Posterior vena cava (tissue), 2 donors: ENCODE measurements around the gene CHST9. TPM values are rescaled to one million over a fixed set of nuclear protein-coding genes. Genes with fewer than 3 reads are reported as not detected.
"Not testable (repeated sequence)": the region's sequence is repeated elsewhere in the genome, so short reads cannot be mapped to it uniquely, and the experiment has no call there.

Experiments used
- DNase-seq: peaks from one replicate; pipeline ENCODE4 v3.0.0-alpha.2; 2020; ENCODE audit warnings: low spot score
- intact Hi-C, 2 donors: fragments of 100-400 bp; cut with DNase I; formaldehyde crosslinking; loops; one replicate each; pipeline versions ENCODE4 v1.14.1 to v1.14.2; 2022 to 2023
- total RNA-seq, 2 donors: library from RNA; stranded (reverse); fragmentation: NEBNext Ultra II Directional; extraction: Animal tissue kit (Norgen Biotek cat#: 25700); gene quantifications; one replicate each; pipeline ENCODE4 v1.2.1, GENCODE V29; 2021
- donor health status: DM: yes; HTN: yes; CAD: no.
- donor health status: DM: yes; HTN: yes; CAD: no.

Gene CHST9
- total RNA-seq, 2 donors from 2014 or later, result 0.14 TPM; not detected in 1

DNA sequence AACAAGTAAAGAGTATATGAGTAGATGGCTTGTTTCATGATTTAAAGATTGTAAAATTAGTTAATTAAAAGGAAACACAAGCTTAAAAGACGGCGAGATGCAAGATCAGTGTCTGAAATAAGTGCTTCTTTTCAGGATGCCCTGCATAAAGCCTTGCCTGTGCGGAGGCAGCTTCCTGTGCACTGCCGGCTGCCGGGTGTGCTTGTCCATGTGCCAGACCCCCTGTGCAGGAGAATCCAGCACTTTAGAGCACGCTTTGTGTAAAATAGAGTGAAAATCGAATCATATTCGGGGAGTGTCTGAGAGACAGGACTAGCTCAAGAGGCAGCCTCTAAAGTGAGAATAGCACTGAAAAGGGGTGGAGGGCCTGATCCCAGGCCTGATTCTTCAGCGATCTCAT lies 154.7 kb downstream of the CHST9 start:
- intact Hi-C loops, result no loop called here
- no peak for DNase-seq

DNA sequence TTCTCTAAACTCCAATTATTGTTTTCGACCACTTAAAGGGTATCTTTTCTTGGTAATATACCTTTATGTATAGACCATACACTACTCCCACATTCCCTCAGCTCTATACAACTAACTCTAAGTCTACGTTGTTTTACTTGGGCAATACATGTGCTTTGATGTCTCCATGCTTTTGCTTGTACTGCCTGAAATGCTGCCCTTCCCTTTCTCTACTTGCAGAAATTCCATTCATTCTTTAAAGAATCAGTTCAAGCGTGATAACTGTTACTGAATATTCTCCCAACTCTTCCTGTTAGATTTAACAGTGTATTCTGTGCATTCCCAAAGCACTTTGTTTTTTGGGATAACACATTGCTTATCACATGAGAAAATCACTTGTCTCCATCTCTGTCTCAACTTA lies 162.6 kb downstream of the CHST9 start:
- DNase-seq, result no peak
- intact Hi-C loops, result no loop called here

DNA sequence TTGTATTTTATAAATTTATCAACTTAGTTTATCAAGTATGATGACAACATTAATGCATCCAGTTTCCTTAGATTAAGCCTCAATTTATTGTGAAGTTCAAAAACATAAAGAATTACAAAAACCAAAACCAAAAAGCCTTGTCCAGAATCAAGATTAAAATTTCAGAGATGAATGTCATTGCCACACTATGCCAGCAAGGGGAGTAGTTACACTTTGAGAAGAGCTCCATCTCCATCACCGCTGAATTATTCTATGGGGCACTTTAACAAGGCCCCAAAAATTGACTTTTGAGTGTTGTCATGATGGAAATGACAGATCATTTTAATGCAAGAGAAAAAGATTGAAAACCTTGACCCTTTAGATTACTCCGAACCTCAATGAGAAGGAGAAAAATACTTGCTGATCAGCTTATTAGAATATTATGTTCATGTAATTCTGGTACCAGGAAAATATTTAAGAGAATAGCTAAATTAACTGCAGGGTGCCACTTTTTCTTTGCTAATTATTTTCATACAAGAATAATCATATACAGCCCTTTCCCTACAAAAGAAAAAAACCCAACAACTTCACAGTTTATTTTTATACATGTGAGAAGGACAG lies 167.1 kb downstream of the CHST9 start:
- no peak for DNase-seq
- intact Hi-C loops, result no loop called here

DNA sequence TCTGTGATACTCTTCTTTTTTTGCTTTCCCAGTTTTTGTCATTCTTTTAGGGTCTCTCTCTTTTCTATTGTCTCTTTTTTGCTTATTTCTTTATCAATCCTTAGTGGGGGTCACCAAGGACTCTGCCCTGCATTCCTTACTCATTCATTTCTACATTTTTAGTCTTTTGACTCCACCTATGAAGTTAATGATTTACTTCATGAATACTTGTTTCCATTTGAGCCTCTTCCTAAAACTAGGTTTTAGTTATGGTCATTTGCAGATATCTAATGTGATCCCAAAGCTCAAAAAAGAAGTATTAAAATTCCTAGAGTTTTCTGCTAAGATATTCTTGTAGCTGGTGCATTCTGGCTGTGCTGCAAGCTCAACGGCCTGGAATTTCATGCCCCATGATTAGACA lies 170.3 kb downstream of the CHST9 start:
- no peak for DNase-seq
- intact Hi-C loops, result no loop called here

DNA sequence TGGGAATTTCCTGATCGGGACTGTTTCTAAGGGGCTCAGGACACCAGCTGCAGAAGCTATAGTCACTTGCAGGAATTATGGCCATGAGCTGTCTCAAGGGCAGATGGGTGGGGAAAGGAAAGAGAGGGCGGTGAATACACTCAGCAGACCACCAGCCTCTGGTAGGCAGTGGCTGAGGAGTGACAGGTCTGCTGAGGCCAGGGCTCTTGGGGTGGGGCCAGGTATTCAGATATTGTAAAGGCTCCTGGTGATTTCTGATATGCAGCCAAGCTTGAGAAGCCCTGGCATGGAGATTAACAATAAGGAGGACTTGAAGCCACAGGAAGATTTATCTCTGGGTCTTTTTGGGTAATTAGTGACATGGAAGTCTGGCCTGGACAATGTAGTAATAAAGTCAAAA lies 174.3 kb downstream of the CHST9 start:
- DNase-seq, result no peak
- intact Hi-C loops, result no loop called here

DNA sequence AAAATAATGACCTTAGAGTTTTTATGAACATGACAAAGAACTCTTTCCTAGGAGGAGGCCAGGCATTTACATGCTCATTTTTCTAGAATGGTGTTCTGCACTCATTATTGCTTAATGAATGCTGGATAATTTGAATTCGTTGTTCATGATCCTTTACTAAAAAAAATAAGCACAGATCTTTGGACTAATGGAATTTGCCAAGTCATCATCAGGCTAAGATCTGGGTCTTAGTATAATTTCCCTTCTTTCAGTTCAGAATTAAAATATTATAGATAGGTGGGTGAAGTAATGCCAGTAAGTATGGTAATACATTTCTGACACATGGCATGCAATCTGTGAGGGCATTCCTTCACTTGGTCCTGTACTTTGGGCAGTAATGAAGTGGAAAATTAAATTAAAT lies 175.8 kb downstream of the CHST9 start:
- intact Hi-C loops, result no loop called here
- DNase-seq, result no peak

DNA sequence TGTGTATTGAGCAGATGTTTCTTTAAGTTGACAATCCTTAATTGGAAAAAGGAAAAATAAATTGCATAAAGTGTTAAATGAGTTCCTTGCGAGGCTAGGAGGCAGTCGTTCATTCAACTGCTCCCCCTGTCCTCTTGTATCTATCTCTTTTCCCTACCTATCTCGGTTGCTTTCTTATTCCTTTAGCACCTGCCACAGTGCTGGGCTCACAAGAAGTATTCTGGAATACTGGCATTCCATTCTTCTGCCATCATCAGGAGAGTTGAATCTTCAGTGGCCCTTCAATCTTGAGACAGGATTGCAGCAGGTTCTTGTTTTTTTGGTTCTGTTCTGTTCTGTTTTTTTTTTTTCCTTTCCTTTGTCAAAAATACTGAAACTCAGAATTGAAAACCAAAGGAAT lies 176.5 kb downstream of the CHST9 start:
- no peak for DNase-seq
- intact Hi-C loops, result no loop called here

DNA sequence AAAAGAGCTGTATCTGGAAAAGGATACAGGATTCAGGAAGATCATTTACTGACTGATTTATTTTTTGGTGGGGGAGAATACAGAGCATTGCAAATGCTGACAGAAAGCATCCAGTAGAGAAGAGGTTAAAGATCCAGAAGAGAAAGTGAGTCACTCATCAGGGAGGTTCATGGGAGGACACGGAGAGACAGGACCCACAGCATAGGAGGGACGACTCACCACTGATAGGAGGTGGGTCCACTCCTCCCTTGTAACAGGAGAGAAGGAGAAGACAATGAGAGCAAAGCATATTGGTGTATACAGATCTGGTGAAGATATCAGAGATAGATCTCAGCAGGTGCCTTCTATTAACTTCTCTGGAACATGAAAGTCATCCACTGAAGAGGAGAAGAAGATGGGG lies 177.2 kb downstream of the CHST9 start:
- intact Hi-C loops, result no loop called here
- DNase-seq, result no peak

DNA sequence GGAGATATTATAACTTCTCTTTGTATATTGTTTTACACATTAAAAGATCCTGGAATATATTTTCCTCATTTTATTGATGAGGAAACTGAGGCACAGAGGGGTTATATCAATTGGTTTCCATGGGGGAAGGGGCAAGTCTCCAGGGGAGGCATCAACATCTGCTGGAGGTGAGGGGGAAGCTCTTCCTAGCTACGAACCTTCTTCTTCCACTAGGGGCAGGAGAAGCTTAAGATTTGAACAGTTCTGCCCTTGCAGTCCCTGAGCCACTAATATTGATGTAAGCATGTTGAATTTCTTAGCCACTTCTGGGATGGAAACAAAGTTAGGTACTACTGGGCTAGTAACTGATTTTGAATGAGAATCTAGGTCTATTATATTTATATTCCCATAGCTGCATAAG lies 179.5 kb downstream of the CHST9 start:
- DNase-seq, result no peak
- intact Hi-C loops, result no loop called here

DNA sequence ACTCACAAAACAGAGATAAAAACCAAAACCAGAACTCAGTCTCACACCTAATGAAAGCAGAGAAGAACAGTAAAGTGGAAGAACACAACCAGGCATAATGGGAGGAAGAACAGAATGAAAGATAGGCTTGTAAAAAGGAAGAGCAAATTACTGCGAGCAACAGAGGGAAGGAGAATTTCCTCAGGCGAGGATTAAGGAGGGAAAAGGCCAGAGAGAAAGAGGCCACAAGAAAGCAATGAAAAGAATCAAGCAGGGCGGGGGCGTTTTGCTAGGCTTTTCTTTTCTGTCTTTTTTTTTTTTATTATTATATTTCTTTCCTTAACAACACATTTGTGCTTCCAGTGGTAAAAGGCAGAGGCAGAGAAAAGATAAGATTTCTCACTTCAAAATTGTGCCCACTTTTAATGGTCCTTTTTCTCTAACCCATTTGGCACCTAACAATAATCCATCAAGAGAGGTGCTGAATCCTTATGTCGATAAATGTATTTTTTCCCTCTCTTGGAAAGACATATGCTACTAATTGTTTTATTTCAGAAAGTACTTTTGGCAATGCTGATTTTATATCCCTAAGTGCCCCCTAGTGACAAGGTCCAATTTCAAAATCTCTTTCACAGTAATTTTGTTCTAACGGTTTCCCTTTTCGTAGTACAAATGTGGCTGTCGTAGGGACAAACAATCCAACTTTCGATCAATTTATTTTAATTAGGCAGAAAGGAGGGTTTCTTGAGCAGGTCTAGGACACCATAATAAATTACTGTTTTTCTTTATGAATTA lies 180.9 kb downstream of the CHST9 start:
- intact Hi-C loops, result no loop called here
- no peak for DNase-seq

DNA sequence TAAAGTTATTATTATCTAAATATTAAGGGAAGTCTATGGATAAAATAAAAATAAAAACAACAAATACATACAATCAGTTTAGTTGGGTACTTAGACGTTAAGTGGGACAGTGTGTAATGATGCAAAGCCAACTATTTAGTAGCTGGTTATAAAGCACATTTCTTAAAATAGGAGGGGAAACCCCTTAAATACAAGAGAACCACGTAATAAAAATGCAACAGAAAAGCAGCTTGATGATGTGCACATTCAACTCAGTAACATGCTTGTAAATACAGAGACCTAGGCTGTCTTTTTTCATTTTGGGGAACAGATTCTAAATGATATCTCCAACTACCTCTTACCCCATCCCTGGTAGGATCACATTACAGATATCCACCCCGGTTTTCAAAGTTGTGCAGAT lies 185.3 kb downstream of the CHST9 start:
- intact Hi-C loops, result no loop called here
- no peak for DNase-seq

DNA sequence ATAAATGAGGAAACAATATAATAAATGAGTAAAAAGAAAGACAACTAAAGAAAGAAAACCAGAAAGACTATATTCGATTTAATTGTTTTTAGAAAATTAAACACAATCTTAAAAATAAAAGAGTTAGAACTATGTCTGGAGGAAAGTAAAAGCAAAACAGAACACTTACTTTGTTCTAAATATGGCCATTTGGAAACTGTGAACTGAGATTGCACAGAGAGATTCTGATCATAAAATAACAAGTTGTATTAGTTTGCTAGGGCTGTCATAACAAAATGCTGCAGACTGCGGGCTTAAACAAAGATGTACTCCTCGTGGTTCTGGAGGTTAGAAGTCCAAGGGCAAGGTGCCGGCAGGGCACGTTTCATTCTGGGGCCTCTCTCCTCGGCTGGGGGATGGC lies 191.5 kb downstream of the CHST9 start:
- intact Hi-C loops, result no loop called here

DNA sequence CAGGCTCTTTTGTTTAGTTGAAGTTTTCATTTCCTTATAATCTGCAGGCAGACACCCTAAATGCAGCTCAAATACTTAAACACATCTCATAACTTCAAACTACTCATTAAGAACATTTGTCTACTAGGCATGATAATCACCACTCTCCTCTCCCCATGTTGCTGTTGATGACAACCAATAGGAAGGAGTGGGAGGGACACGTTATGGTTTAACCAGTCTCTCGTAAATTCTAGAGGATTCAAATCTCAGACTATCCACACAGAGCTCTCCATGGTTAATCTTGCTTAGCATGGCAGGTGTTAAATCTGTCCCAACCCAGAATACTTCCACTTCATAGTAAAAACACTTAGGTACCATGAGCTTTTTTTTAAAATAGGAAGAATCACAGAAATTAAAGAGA lies 192.2 kb downstream of the CHST9 start:
- intact Hi-C loops, result no loop called here
- no peak for DNase-seq

More for the DNA sequence above, 191.5 kb downstream of the CHST9 start:
- no peak for DNase-seq

DNA sequence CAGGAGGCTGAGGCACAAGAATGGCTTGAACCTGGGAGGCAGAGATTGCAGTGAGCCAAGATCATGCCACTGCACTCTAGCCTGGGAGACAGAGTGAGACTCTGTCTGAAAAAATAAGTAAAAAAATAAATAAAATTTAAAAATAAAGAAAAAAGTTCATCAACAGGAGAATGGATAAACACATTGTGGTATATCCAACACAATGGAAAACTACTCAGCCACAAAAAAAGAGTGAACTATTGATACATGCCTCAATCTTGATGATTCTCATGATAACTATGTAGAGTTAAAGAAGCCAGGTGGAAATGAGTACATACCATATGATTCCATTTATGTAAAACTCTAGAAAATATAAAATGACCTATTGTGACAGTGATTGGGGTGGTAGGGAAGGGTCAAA lies 195.3 kb downstream of the CHST9 start:
- intact Hi-C loops, result no loop called here
- no peak for DNase-seq

DNA sequence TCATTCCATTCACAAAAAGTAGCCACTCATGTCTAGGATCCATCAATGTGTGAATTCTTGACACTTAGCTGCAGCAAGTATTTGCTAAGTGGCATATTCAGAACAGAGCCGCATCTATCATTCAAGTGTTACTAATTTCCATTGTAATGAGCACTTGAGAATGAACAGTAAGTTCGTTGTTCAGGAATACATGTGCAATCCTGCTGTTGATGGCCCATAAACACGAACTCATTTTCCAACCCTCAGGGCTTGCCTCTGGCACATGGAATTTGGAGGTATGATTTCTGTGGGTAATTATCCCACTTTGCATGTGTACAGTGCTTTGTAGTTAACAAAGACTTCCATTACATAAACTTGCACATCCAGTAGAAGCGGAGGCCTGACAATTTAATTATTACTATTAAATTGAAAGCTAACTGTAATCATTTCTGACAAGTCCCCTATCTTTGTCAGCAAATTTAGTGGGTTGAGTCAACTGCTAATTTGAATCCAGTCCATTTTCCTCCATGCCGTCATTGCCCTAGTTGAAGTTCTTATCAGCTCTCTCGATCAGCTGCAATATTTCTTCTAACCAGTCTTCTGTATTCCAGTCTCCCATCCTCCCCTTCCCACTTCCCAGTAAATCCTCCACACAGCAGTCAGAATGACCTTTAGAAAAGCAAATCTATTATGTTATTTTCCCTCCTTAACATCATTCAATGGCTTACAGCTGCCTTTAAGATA lies 203.6 kb downstream of the CHST9 start:
- intact Hi-C loops, result no loop called here
- DNase-seq, result no peak

DNA sequence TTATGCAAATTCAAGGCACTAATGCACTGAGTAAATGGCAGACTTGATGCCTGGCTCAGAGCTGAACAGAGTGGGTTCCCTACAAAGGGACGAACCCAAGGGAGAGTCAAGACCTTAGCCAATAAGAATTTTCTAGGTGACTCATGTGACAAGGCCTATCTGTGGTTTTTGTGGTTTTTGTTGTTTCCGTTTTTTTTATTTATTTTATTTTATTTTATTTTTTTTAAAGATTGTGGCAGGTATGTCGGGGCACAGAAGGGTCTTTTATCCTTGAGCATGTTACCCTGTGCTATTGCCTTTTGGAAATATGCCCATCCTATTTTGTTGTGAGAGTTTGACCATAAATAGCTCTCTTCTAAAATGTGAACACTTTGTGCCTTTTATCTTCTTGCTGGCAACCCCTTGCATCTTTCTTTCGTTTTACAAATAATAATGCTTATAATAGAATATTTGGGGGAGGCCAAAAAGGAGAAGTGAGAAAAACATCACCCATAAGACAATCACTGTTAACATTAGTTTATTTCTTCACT lies 206.2 kb downstream of the CHST9 start:
- intact Hi-C loops, result no loop called here
- no peak for DNase-seq

DNA sequence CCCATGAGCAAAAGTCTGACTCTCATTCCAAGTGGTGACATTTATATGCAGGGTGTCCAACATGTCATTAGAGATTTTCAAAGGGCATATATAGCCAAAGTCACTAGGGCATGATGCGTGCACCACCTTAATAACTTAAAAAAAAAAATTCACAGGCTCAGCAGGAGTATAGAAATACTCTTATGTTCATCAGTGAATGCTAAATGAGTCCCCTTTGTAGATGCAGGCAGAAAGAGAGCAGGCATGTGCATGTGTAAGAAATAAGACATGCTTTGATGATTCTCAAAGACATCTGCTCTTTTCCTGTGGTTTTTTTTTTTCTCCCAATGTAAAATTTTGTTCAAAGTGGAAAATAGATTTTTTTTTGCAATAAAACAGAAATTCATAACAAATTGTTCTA lies 207.3 kb downstream of the CHST9 start:
- intact Hi-C loops, result no loop called here
- DNase-seq, result no peak

DNA sequence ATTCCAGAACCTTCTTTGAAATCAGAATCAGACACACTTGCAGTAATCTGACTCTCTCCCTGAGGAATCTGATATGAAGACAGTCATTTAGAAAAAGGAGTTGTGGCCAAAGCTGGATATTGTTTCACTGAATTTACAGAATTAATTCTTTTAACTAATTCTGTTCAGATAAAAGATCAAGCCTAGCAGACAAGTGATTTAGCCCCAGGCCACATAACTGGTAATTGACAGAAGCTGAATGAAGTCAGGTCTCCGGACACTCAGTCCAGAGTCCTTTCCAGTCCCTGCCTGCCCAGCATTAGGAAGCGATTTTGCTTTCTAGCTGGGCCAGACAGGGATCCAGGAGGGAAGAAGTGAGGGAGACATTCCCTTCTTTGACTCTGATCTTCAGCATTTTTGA lies 208.9 kb downstream of the CHST9 start:
- no peak for DNase-seq
- intact Hi-C loops, result no loop called here

DNA sequence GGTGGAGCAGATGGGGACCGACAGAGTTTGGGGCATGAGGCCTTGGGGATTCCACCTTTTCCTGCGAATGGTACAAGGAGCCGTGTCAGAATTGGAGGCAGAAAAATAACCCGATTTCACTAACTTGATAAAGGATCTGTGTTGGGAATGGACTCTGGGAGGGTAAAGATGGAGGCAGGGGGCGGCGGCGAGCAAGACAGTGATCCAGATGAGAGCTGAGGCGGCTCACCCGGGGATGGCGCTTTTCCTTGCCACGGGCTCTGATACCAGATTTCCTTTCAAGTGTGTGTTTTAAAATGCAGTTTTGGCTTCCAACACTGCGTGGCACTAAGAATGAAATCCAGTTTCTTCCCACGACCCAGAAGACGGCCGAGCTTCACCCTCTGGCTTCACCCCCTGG lies 212.6 kb downstream of the CHST9 start:
- intact Hi-C loops, DNase-seq: not testable (repeated sequence)

DNA sequence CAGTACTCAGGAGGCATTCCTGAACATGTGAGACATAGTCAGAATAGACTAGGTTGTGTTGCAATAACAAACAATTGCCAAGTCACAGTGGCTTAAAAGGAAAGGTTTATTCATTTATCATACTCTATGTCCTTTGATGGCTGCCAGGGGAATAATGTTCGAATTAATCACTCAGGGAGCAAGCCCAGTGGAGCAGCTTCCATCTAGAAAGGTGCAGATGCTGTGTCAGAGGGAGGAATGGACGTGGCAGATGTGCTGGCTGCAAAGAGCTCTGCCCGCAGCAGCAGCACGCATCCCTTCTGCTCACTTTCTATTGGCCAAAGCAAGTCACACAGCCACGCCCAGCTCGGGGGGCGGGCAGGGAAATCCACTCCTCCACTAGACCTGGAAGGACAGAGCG lies 213.7 kb downstream of the CHST9 start:
- DNase-seq, result no peak
- intact Hi-C loops, result no loop called here

DNA sequence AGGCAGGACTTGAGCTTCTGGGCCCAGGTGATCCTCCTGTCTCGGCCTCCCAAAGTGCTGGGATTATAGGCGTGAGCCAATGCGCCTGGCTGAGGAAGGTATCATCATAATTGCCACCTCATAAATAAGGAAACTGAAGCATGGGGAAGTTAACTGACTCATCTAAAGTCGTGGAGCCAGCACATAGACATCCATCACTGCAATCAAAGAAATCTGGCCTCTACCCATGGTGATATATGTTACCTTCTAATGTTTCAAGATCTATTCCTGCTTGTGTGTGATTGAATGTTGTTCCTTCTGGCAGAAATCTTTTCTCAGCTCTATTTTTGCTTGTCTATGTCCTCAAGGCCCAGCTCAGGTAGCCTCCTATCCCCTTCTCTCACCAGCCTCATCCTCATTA lies 214.5 kb downstream of the CHST9 start:
- intact Hi-C loops, result no loop called here
- DNase-seq, result no peak
